GM10266 (cell line): ENCODE data around the gene SUCO.

Source experiments
- DNase-seq: peaks from one replicate; pipeline ENCODE4 v3.0.0; 2012; ENCODE audit errors: extremely low spot score
- CTCF ChIP-seq: IDR thresholded peaks from 2 replicates; pipeline ENCODE4 v1.5.1; 2012; ENCODE audit warnings: mild to moderate bottlenecking, low read depth; ENCODE audit not compliant: control insufficient read depth, insufficient read depth; ENCODE audit errors: missing control alignments

SUCO gene

GRCh38 chr1:172561252-172561651 lies 28.3 kb downstream of the SUCO start:
- TF ChIP-seq CTCF = no peak
- DNase-seq = no peak

DNA sequence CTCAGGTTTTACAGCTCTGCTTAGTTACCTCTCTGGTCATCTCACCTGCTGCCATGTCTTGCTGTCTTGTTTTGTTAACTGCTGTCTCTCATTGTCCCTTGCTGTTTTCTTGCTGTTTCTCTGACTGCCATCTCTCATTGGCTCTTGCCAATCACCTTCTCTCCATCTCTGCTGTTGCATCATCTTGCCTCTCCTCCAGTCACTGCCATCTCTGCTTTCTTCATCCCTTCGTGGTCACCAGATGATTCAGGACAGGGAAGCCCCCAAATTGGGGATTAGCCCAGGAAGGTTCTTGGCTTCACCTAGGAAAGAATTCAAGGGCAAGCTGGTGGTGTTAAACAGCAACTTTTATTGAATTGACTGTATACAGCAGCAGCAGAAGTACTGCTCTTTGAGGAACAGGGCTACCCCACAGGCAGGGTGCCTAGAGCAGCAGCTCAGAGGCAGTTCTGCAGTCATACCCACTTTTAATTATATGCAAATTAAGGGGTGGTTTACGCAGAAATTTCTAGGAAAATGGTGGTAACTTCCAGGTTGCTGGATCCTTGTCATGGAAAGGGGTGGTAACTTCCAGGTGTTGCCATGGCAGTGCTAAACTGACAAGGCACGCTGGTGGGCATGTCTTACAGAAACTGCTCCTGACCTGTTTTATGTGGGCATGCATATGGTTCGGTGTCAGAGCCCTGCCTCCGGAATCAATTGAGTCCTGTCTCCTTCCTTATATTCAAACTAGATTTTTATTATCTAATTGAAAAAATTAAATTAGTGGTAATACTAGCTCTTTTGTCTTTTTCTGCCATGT lies 33.4 kb downstream of the SUCO start:
- no peak for DNase-seq

GRCh38 chr1:172567720-172568119 lies 34.8 kb downstream of the SUCO start:
- no peak for TF ChIP-seq CTCF
- no peak for DNase-seq

More for the DNA sequence above, 33.4 kb downstream of the SUCO start:
- TF ChIP-seq CTCF = no peak

- no peak for TF ChIP-seq CTCF
- DNase-seq = no peak
Observed at GRCh38 chr1:172574080-172574479, 41.1 kb downstream of the SUCO start.

GRCh38 chr1:172578586-172578985 lies 45.6 kb downstream of the SUCO start:
- no peak for TF ChIP-seq CTCF
- no peak for DNase-seq

DNA sequence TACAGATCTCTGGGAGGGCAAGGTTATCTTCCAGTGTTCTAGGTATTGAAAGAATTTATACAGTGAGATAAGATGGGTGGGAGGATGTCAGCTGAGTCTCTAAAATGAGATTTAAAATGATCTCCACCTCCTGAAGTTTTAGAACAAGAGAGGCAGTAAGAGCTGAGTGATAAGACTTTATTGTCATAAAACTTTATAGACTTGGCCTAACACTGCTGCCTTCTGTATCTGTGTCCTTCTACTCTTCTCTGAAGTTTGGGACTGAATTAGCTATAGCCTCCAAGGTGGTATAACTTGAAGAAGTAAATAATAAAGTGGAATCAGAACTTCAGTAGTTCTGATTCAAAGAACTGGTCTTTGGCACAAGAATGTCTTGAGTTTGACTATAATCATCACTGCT lies 48.3 kb downstream of the SUCO start:
- DNase-seq = no peak
- TF ChIP-seq CTCF = no peak

DNA sequence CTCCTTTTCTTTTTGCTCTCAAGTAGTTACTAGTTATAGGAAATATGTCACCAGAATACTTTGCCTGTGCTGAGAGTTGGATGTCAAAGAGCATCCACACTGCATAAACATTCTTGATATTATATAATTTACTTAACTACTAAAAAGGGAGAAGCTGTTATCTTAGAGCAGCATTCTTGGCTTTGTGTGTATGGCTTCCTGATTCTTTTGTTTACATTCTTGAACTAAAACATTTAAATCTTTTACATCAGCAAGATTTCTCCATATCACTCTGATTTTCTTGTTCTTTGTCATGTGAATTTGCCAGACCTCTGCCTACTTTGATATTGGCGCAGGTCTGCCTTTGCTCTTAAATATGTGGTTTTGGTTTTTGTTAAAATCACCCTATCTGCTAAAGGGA lies 48.8 kb downstream of the SUCO start:
- TF ChIP-seq CTCF = no peak
- DNase-seq = no peak
